Adrenal gland (tissue), 12 donors: ENCODE measurements around the gene CR2. TPM values are rescaled to one million over a fixed set of nuclear protein-coding genes. Genes with fewer than 3 reads are reported as not detected.
"Not testable (repeated sequence)": the region's sequence is repeated elsewhere in the genome, so short reads cannot be mapped to it uniquely, and the experiment has no call there.

Source experiments
- DNase-seq, 7 donors: peaks; one replicate each; pipeline ENCODE4 v3.0.0-alpha.2; 2019 to 2020
- H3K27ac ChIP-seq, 5 donors: fragments of 200-600 bp; sonication (generic) in 4 of 5; 1 replicate in 3 of 5; 2 replicates in 2 of 5; pipeline versions ENCODE4 v1.5.1 to v1.8.0; 2016 to 2020; ENCODE audit warnings: mild to moderate bottlenecking in 1 of 5
- H3K27me3 ChIP-seq: fragments of 200-600 bp; 2 replicates; pipeline ENCODE4 v1.8.0; 2021
- H3K36me3 ChIP-seq, 2 donors: fragments of 200-600 bp; replicated peaks in 1 of 2; 1 replicate in 1 of 2; 2 replicates in 1 of 2; pipeline versions ENCODE4 v1.5.1 to v1.8.0; 2018 to 2022
- H3K4me1 ChIP-seq, 2 donors: fragments of 200-600 bp; replicated peaks in 1 of 2; 1 replicate in 1 of 2; 2 replicates in 1 of 2; pipeline versions ENCODE4 v1.5.1 to v1.8.0; 2018 to 2021
- H3K4me3 ChIP-seq, 4 donors: fragments of 200-600 bp; sonication (generic) in 3 of 4; one replicate each; pipeline ENCODE4 v1.5.1; 2016 to 2018
- H3K9me3 ChIP-seq, 3 donors: fragments of 200-600 bp; sonication (generic) in 1 of 3; replicated peaks in 1 of 3; 1 replicate in 2 of 3; 2 replicates in 1 of 3; pipeline versions ENCODE4 v1.5.1 to v1.8.0; 2016 to 2021
- CTCF ChIP-seq, 6 experiments: fragments of 450-650 bp in 4 of 6; fragments of 200-600 bp in 2 of 6; sonication (generic) in 1 of 6; IDR thresholded peaks; 1 replicate in 5 of 6; 2 replicates in 1 of 6; pipeline versions ENCODE4 v1.5.1 to v1.8.0; 2016 to 2021; ENCODE audit warnings: antibody characterized with exemption in 6 of 6, mild to moderate bottlenecking in 2 of 6, moderate library complexity in 1 of 6
- POLR2A ChIP-seq, 2 donors: fragments of 450-650 bp; IDR thresholded peaks; one replicate each; pipeline ENCODE4 v1.6.1; 2017; ENCODE audit warnings: antibody characterized with exemption in 2 of 2, mild to moderate bottlenecking in 2 of 2, moderate library complexity in 1 of 2
- WGBS, 4 donors: extraction: QIAGEN DNeasy Blood & Tissue Kit in 2 of 4; methylation state at CpG; one replicate each; pipeline versions ENCODE4 v1.1.5 to v1.1.7; 2013 to 2017; 5-methylcytosine and 5-hydroxymethylcytosine counted together
- intact Hi-C, 2 donors: fragments of 100-400 bp; cut with DNase I; formaldehyde crosslinking; loops; one replicate each; pipeline versions ENCODE4 v1.14.1 to v1.15.0; 2022 to 2023
- polyA plus RNA-seq, 3 donors: library from polyadenylated mRNA; stranded (reverse); fragments of 200-250 nt in 2 of 3; fragments of 350-450 nt in 1 of 3; fragmentation: Illumina TruSeq in 1 of 3; extraction: RNeasy Lipid Tissue Mini Kit (QIAGEN cat#74804) in 1 of 3; gene quantifications; one replicate each; pipeline ENCODE4 v1.2.3, GENCODE V29; 2013 to 2014
- total RNA-seq, 9 donors: library from RNA; depleted of rRNA in 4 of 9; stranded (reverse); fragments of >200 nt in 4 of 9; fragments of 120-200 nt in 1 of 9; fragmentation: NEBNext Ultra II Directional in 1 of 9; extraction: Animal tissue kit (Norgen Biotek cat#: 25700) in 1 of 9; gene quantifications; one replicate each; pipeline versions ENCODE4 v1.1.0 to v1.2.4, GENCODE V29; 2013 to 2023
- donor health status: healthy with polysubstance abuse.
- donor health status: Bipolar disorder and iron deficiency.
- donor health status: DM: yes; HTN: yes; CAD: no.
- donor health status: DM: no; HTN: no; CAD: no.
- donor health status: DM: no; HTN: no; CAD: no.
- donor health status: DM: yes; HTN: yes; CAD: no.

Gene CR2
- total and polyA plus RNA-seq, 12 donors: 0.03 to 0.11 (median 0.07) TPM; not detected in 8

- TF ChIP-seq POLR2A (IDR thresholded peaks at IDR 0.05) (no peak), CTCF (IDR thresholded peaks at IDR 0.05) (no peak)
- H3K36me3 ChIP-seq: no peaks in the 10 kb centered on the region
- no peak for DNase-seq
- intact Hi-C loops: no loop called here
- no peaks in the 10 kb centered on the region for H3K9me3 ChIP-seq
- WGBS, 4 donors: 89 to 97% (median 91%) methylated on average over 2 of the region's 2 CpGs
- H3K4me3 ChIP-seq: no peak overlapping the region
- H3K4me1 ChIP-seq: no peaks in the 10 kb centered on the region
- no peak overlapping the region for H3K27ac ChIP-seq
- no peaks in the 10 kb centered on the region for H3K27me3 ChIP-seq
These were observed 22.6 kb upstream of the CR2 start for GRCh38 chr1:207431508-207431907.

GRCh38 chr1:207433435-207433834 is 20.7 kb upstream of the CR2 start:
- TF ChIP-seq POLR2A (IDR thresholded peaks at IDR 0.05) (no peak), CTCF (IDR thresholded peaks at IDR 0.05) (no peak)
- intact Hi-C loops: no loop called here
- WGBS, 4 donors: 88 to 94% (median 92%) methylated on average over 3 of the region's 3 CpGs
- Histone ChIP-seq H3K27ac (no peak overlapping the region), H3K36me3 (no peaks in the 10 kb centered on the region), H3K9me3 (no peaks in the 10 kb centered on the region), H3K4me3 (no peak overlapping the region), H3K4me1 (no peaks in the 10 kb centered on the region), H3K27me3 (no peaks in the 10 kb centered on the region)
- DNase-seq: no peak

- H3K36me3 ChIP-seq, intact Hi-C loops, H3K4me3 ChIP-seq, H3K27ac ChIP-seq, H3K9me3 ChIP-seq, H3K27me3 ChIP-seq, DNase-seq, H3K4me1 ChIP-seq: not testable (repeated sequence)
- 83 to 91% (median 84%) methylated on average over 3 of the region's 3 CpGs for WGBS, 4 donors
These were observed 17.4 kb upstream of the CR2 start for GRCh38 chr1:207436746-207437145.

GRCh38 chr1:207440626-207441025 is 13.5 kb upstream of the CR2 start:
- Histone ChIP-seq H3K4me1 (no peaks in the 10 kb centered on the region), H3K27me3 (no peaks in the 10 kb centered on the region), H3K36me3 (no peaks in the 10 kb centered on the region), H3K9me3 (no peaks in the 10 kb centered on the region), H3K27ac (no peak overlapping the region), H3K4me3 (no peak overlapping the region)
- 82 to 91% (median 87%) methylated on average over 2 of the region's 2 CpGs for WGBS, 4 donors
- TF ChIP-seq CTCF (IDR thresholded peaks at IDR 0.05) (no peak), POLR2A (IDR thresholded peaks at IDR 0.05) (no peak)
- no peak for DNase-seq
- intact Hi-C loops: no loop called here

GRCh38 chr1:207444514-207445217 is 9.5 kb upstream of the CR2 start:
- H3K36me3 ChIP-seq: no peaks in the 10 kb centered on the region
- H3K4me3 ChIP-seq: no peak overlapping the region
- no peak for DNase-seq
- TF ChIP-seq CTCF (IDR thresholded peaks at IDR 0.05): no peak
- no peak for TF ChIP-seq POLR2A (IDR thresholded peaks at IDR 0.05)
- no peak overlapping the region for H3K27ac ChIP-seq
- H3K9me3 ChIP-seq: no peaks in the 10 kb centered on the region
- H3K4me1 ChIP-seq: no peaks in the 10 kb centered on the region
- intact Hi-C loops: no loop called here
- H3K27me3 ChIP-seq: no peaks in the 10 kb centered on the region
- 74 to 86% (median 79%) methylated on average over 5 of the region's 5 CpGs for WGBS, 4 donors
